ENCODE measurements around the gene TTC31. TPM values are rescaled to one million over a fixed set of nuclear protein-coding genes. Genes with fewer than 3 reads are reported as not detected.

Gene TTC31
- total RNA-seq (10 to 100 TPM; 43.7 to 46.9 TPM), polyA plus RNA-seq (10 to 100 TPM; 17.0 to 19.2 TPM)

DNA sequence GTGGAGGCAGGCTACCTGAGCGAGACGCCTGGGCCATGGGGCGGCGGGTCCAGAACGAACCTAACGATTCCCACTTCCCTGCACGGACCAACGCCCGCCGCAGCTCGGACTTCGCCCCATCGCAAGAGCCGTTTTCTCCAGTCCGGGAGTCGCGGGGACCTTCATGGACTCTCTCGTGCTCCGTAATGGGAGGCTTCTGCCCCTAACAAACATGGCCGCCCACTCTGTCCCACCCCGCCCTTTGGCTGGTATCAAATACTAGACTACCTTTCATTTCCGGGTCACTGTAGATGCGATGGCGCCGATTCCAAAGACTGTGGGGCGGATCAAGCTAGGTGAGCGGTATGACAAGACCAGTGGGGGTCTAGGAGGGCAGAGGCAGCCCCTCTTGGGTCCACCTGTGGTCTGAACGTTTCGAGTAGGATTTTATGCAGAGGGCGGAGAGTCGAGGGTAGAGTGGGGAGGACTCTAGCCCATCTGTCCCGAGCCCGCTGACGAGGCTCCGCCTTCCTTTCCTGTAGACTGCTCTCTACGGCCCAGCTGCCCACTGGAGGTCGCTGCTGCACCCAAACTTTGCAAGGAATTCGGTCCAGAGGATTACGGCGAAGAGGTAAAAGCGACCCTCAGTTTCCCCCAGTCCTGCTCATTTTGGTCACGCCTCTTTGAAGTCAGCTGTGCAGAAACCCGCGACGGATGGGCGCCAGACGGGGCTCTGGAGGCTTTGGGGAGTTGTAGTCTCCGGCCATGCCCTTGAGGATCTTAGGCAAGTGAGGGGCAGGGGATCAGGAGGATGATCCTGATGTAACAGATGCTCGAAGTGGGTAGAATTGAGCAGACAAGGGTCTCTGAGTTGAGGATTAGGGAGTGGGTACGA lies at the start of gene TTC31, which contains the start of gene CCDC142:
Gene TTC31 (plus strand): TSS at position 281 of the 874 bp plus-strand sequence. CDS start 15 bp downstream, at position 296.
Gene CCDC142 (minus strand): TSS at position 198 of the 874 bp plus-strand sequence. CDS start 161 bp downstream, at position 37.
- intact Hi-C loops (cut with micrococcal nuclease): loop anchor here (1.0 to 10.0 kb wide), 12 partner anchors 11 to 393 kb away; partner anchors contain the start of genes C2orf81, DOK1, MOB1A and MRPL53
- no peaks in the 10 kb centered on the region for H3K9me3 ChIP-seq (ENCODE audit: control insufficient read depth in 1 of 2, low read length in 2 of 2)
- H3K27ac ChIP-seq (ENCODE audit: low read depth, low read length): peak within 1 kb of the TSS; percentile 91
- H3K4me3 ChIP-seq (ENCODE audit: low read length in 2 of 2): peak within 1 kb of the TSS; percentile 57 to 100
- Mint-ChIP-seq H3K27ac (peak within 1 kb of the TSS; percentile 91 to 100 (median 100)), H3K36me3 (peaks cover 19 to 36% of the 10 kb centered on the region in 2 donors), H3K9me3 (no peaks in the 10 kb centered on the region), H3K27me3 (no peaks in the 10 kb centered on the region), H3K4me1 (peaks cover 17 to 43% (median 25%) of the 10 kb centered on the region in 4 donors), H3K4me3 (peak within 1 kb of the TSS; percentile 99 to 100 (median 100))
- DNase-seq: peak; percentile 94 to 98 (median 96)
- H3K27me3 ChIP-seq (ENCODE audit: insufficient read depth, low read length): no peaks in the 10 kb centered on the region
- no peaks in the 10 kb centered on the region for H3K36me3 ChIP-seq (ENCODE audit: insufficient read depth, low read length)
- peaks cover 28% of the 10 kb centered on the region for H3K4me1 ChIP-seq (ENCODE audit: insufficient read depth, low read length)
- ChIA-PET CTCF (ENCODE audit: partially characterized antibody) (interaction anchor here (0.6 to 11.3 kb wide), 26 partner anchors 9 to 746 kb away, joined by 3 to 141 read pairs (median 5); partner anchors contain the start of genes AUP1, DQX1, HTRA2 and INO80B), POLR2A (ENCODE audit: partially characterized antibody) (interaction anchor here (0.6 to 14.3 kb wide), 33 partner anchors 10 to 746 kb away, joined by 3 to 516 read pairs (median 4); partner anchors contain the start of genes AUP1, C2orf81, HTRA2 and INO80B)

DNA sequence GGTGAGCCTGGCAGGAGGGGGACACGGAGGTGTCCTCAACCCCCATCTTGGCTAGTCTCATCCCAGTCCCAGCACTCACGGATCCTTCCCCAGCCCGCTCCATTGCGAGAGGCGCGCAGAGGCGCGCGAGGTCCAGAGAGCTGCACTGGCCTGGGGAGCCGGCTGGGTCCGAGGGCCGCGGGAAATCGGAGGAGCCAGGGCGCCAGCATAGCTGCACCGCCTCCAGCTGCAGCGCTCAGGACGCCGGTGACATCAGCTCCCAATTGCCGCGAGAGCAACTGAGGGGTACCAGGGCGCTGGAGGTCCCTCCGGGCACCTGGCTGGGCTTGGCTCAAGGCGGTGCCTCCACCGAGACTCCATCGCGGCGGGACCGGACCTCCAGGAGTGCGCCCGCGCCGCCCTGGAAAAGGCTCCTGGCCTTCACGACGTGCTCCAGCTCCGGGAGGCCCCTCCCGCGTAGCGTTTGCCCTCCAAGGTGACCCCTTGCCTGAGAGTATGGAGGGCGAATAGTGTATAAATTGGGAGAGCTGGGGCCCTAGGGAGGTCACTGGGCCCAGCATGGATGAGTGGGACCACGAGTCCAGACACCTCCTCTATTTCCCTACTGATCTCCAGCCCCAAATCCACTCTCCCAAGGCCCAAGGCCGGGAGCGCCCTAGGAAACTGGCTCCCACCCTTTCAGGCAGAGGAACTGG lies 46.6 kb upstream of the TTC31 start:
- intact Hi-C loops (cut with micrococcal nuclease): no loop called here
- Histone ChIP-seq H3K4me3 (ENCODE audit: low read length in 2 of 2) (no peak overlapping the region), H3K4me1 (ENCODE audit: insufficient read depth, low read length) (peaks cover 8% of the 10 kb centered on the region), H3K27ac (ENCODE audit: low read depth, low read length) (no peak overlapping the region), H3K9me3 (ENCODE audit: control insufficient read depth in 1 of 2, low read length in 2 of 2) (no peaks in the 10 kb centered on the region), H3K36me3 (ENCODE audit: insufficient read depth, low read length) (no peaks in the 10 kb centered on the region), H3K27me3 (ENCODE audit: insufficient read depth, low read length) (peaks cover 13% of the 10 kb centered on the region)
- no peak for DNase-seq
- Mint-ChIP-seq H3K4me1 (peaks cover 2 to 6% (median 4%) of the 10 kb centered on the region in 4 donors), H3K9me3 (no peaks in the 10 kb centered on the region), H3K4me3 (no peak overlapping the region), H3K36me3 (no peaks in the 10 kb centered on the region), H3K27me3 (peaks cover 9 to 16% of the 10 kb centered on the region in 2 donors), H3K27ac (no peak overlapping the region)
- ChIA-PET POLR2A (ENCODE audit: partially characterized antibody) (no interaction called here), CTCF (ENCODE audit: partially characterized antibody) (no interaction called here)

DNA sequence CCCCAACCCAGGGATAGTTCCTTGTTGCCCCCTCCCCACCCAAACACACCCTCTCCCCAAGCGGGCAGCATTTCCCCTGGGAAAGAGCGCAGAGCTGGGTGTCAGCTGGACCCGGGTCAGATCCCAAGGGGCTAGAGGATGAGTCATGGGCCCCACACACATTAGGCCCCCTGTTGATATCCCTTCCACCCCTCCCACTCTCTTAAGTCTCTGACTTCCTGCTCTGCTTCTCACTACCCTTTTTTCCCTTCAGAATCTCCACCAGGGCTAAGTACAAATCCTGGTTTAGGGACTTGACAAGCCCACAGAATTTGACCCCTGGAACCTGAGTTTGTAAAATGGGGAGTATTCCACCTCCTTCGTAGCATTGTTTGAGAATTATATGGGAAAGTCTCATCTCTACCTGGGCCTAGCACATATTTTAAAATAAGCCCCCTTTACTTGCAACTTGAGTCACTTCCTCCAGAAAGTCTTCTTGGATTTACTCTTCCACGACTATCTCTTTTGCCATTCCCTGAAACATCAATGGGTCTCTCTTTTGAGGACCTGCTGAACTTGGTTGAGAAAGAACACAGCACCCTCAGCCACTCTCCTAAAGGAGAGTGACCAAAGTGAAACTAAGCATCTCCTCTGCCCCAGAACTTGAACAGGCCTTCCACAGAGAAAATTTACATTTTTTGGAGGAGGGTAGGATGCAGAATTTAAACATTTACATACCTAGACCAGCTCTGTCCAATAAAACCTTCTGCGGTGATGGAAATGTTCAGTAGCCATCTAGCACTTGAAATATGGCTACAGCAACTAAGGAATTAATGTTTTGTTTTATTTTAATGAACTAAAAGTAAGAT lies 45.8 kb upstream of the TTC31 start:
- H3K36me3 Mint-ChIP-seq: no peaks in the 10 kb centered on the region
- peaks cover 9 to 16% of the 10 kb centered on the region in 2 donors for H3K27me3 Mint-ChIP-seq
- peaks cover 2 to 7% (median 4%) of the 10 kb centered on the region in 4 donors for H3K4me1 Mint-ChIP-seq
- intact Hi-C loops (cut with micrococcal nuclease): no loop called here
- H3K9me3 Mint-ChIP-seq: no peaks in the 10 kb centered on the region
- Histone ChIP-seq H3K4me1 (ENCODE audit: insufficient read depth, low read length) (peaks cover 15% of the 10 kb centered on the region), H3K9me3 (ENCODE audit: control insufficient read depth in 1 of 2, low read length in 2 of 2) (no peaks in the 10 kb centered on the region), H3K27me3 (ENCODE audit: insufficient read depth, low read length) (peaks cover 18% of the 10 kb centered on the region), H3K27ac (ENCODE audit: low read depth, low read length) (no peak overlapping the region), H3K4me3 (ENCODE audit: low read length in 2 of 2) (no peak overlapping the region), H3K36me3 (ENCODE audit: insufficient read depth, low read length) (no peaks in the 10 kb centered on the region)
- H3K27ac Mint-ChIP-seq: no peak overlapping the region
- CTCF ChIA-PET (ENCODE audit: partially characterized antibody): no interaction called here
- DNase-seq: no peak
- no peak overlapping the region for H3K4me3 Mint-ChIP-seq
- POLR2A ChIA-PET (ENCODE audit: partially characterized antibody): no interaction called here

DNA sequence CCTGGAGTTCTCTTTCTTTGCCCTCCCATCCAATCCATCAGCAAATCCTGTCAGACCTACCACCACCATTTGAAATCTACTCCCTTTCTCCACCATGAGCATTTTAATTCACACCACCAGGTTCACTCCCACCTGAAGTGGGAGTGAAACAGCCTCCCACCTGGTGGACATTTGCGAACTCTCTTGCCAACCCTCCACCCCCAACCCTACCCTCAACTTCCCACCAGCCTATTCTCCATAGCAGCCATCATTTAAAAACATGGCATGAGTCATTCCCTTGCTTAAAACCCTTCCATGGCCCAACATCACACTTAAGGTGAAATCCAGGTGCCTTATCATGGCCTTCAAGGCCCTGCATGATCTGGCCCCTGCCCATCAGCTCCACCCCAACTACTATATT lies 44.6 kb upstream of the TTC31 start:
- Mint-ChIP-seq H3K9me3 (no peaks in the 10 kb centered on the region), H3K27ac (peak overlapping the region in 2 of 7 donors; percentile 20 to 30), H3K4me1 (peaks cover 3 to 11% (median 8%) of the 10 kb centered on the region in 4 donors), H3K4me3 (no peak overlapping the region), H3K27me3 (peaks cover 14 to 21% of the 10 kb centered on the region in 2 donors), H3K36me3 (no peaks in the 10 kb centered on the region)
- no peaks in the 10 kb centered on the region for H3K36me3 ChIP-seq (ENCODE audit: insufficient read depth, low read length)
- peaks cover 17% of the 10 kb centered on the region for H3K4me1 ChIP-seq (ENCODE audit: insufficient read depth, low read length)
- H3K27me3 ChIP-seq (ENCODE audit: insufficient read depth, low read length): peaks cover 20% of the 10 kb centered on the region
- H3K27ac ChIP-seq (ENCODE audit: low read depth, low read length): no peak overlapping the region
- DNase-seq: no peak
- ChIA-PET POLR2A (ENCODE audit: partially characterized antibody) (no interaction called here), CTCF (ENCODE audit: partially characterized antibody) (no interaction called here)
- H3K9me3 ChIP-seq (ENCODE audit: control insufficient read depth in 1 of 2, low read length in 2 of 2): no peaks in the 10 kb centered on the region
- H3K4me3 ChIP-seq (ENCODE audit: low read length in 2 of 2): no peak overlapping the region
- intact Hi-C loops (cut with micrococcal nuclease): no loop called here

- H3K27me3 Mint-ChIP-seq: peaks cover 17 to 23% of the 10 kb centered on the region in 2 donors
- H3K36me3 Mint-ChIP-seq: no peaks in the 10 kb centered on the region
- DNase-seq: no peak
- no peaks in the 10 kb centered on the region for H3K9me3 Mint-ChIP-seq
- Histone ChIP-seq H3K36me3 (ENCODE audit: insufficient read depth, low read length) (no peaks in the 10 kb centered on the region), H3K27me3 (ENCODE audit: insufficient read depth, low read length) (peaks cover 20% of the 10 kb centered on the region), H3K4me3 (ENCODE audit: low read length in 2 of 2) (no peak overlapping the region), H3K9me3 (ENCODE audit: control insufficient read depth in 1 of 2, low read length in 2 of 2) (no peaks in the 10 kb centered on the region), H3K27ac (ENCODE audit: low read depth, low read length) (no peak overlapping the region), H3K4me1 (ENCODE audit: insufficient read depth, low read length) (peaks cover 17% of the 10 kb centered on the region)
- H3K27ac Mint-ChIP-seq: no peak overlapping the region
- H3K4me1 Mint-ChIP-seq: peaks cover 3 to 11% (median 8%) of the 10 kb centered on the region in 4 donors
- POLR2A ChIA-PET (ENCODE audit: partially characterized antibody): interaction anchor here (0.6 kb wide), 1 partner anchor 261 kb away, joined by 3 read pairs; the partner anchor contains the start of gene MOB1A
- CTCF ChIA-PET (ENCODE audit: partially characterized antibody): interaction anchor here (1.1 kb wide), 1 partner anchor 8 kb away, joined by 3 read pairs; no protein-coding TSS in a partner anchor
- H3K4me3 Mint-ChIP-seq: no peak overlapping the region
- intact Hi-C loops (cut with micrococcal nuclease): no loop called here
Observed at GRCh38 chr2:74439373-74439772, 43.5 kb upstream of the TTC31 start.

GRCh38 chr2:74439803-74440377 lies 43.0 kb upstream of the TTC31 start:
- no peaks in the 10 kb centered on the region for H3K9me3 ChIP-seq (ENCODE audit: control insufficient read depth in 1 of 2, low read length in 2 of 2)
- Mint-ChIP-seq H3K36me3 (no peaks in the 10 kb centered on the region), H3K4me3 (peak overlapping the region in 4 of 8 donors; percentile 35 to 77 (median 50)), H3K9me3 (no peaks in the 10 kb centered on the region), H3K4me1 (peaks cover 3 to 11% (median 8%) of the 10 kb centered on the region in 4 donors), H3K27ac (no peak overlapping the region), H3K27me3 (peaks cover 17 to 24% of the 10 kb centered on the region in 2 donors)
- H3K27me3 ChIP-seq (ENCODE audit: insufficient read depth, low read length): peaks cover 20% of the 10 kb centered on the region
- POLR2A ChIA-PET (ENCODE audit: partially characterized antibody): interaction anchor here (0.6 to 2.0 kb wide), 5 partner anchors 14 to 261 kb away, joined by 3 to 5 read pairs (median 3); partner anchors contain the start of genes MOB1A, MRPL53 and WBP1
- no peaks in the 10 kb centered on the region for H3K36me3 ChIP-seq (ENCODE audit: insufficient read depth, low read length)
- CTCF ChIA-PET (ENCODE audit: partially characterized antibody): interaction anchor here (1.1 kb wide), 1 partner anchor 8 kb away, joined by 3 read pairs; no protein-coding TSS in a partner anchor
- H3K4me1 ChIP-seq (ENCODE audit: insufficient read depth, low read length): peaks cover 17% of the 10 kb centered on the region
- H3K27ac ChIP-seq (ENCODE audit: low read depth, low read length): no peak overlapping the region
- intact Hi-C loops (cut with micrococcal nuclease): no loop called here
- no peak overlapping the region for H3K4me3 ChIP-seq (ENCODE audit: low read length in 2 of 2)
- DNase-seq: no peak

Measured in CD4-positive, alpha-beta memory T cell (primary cell).